H9 (cell line): ENCODE measurements around the gene DNAJC1. TPM values are rescaled to one million over a fixed set of nuclear protein-coding genes. Genes with fewer than 3 reads are reported as not detected.

Experiments
- DNase-seq: peaks from one replicate; pipeline ENCODE4 v3.0.0-alpha.2; 2017
- H2AFZ ChIP-seq: one replicate; pipeline ENCODE4 v1.6.1; 2013; ENCODE audit warnings: mild to moderate bottlenecking, low read length, control low read depth, moderate library complexity
- H2AK5ac ChIP-seq: 2 replicates; pipeline ENCODE4 v1.6.1; 2013; ENCODE audit warnings: low read length, control low read depth, mixed read lengths; ENCODE audit not compliant: insufficient read length
- H2BK120ac ChIP-seq: one replicate; pipeline ENCODE4 v1.6.1; 2013; ENCODE audit warnings: low read depth, mild to moderate bottlenecking, low read length, control low read depth, inconsistent platforms; ENCODE audit not compliant: poor library complexity, severe bottlenecking
- H2BK12ac ChIP-seq: 2 replicates; pipeline ENCODE4 v1.6.1; 2013; ENCODE audit warnings: low read length, control low read depth, mixed read lengths, low read depth; ENCODE audit not compliant: insufficient read length
- H2BK15ac ChIP-seq: 2 replicates; pipeline ENCODE4 v1.6.1; 2013; ENCODE audit warnings: low read depth, low read length, control low read depth
- H2BK20ac ChIP-seq: one replicate; pipeline ENCODE4 v1.6.1; 2013; ENCODE audit warnings: low read depth, mild to moderate bottlenecking, low read length, control low read depth, inconsistent platforms; ENCODE audit not compliant: poor library complexity, severe bottlenecking
- H2BK5ac ChIP-seq: 2 replicates; pipeline ENCODE4 v1.6.1; 2013; ENCODE audit warnings: low read length, control low read depth, mixed read lengths; ENCODE audit not compliant: insufficient read length
- H3K14ac ChIP-seq: 2 replicates; pipeline ENCODE4 v1.6.1; 2013; ENCODE audit warnings: low read length, control low read depth; ENCODE audit not compliant: insufficient read depth
- H3K18ac ChIP-seq: 2 replicates; pipeline ENCODE4 v1.6.1; 2013; ENCODE audit warnings: low read depth, mild to moderate bottlenecking, mixed read lengths, low read length, control low read depth; ENCODE audit not compliant: insufficient read length
- H3K23ac ChIP-seq: 2 replicates; pipeline ENCODE4 v1.6.1; 2013; ENCODE audit warnings: low read length, control low read depth, mixed read lengths, low read depth; ENCODE audit not compliant: insufficient read length
- H3K23me2 ChIP-seq: 2 replicates; pipeline ENCODE4 v1.6.1; 2013; ENCODE audit warnings: low read depth, mild to moderate bottlenecking, mixed read lengths, low read length, control low read depth; ENCODE audit not compliant: insufficient read length, poor library complexity, severe bottlenecking
- H3K27ac ChIP-seq: 2 replicates; pipeline ENCODE4 v1.5.1; 2013; ENCODE audit warnings: low read length, control low read depth, mixed read lengths, low read depth; ENCODE audit not compliant: insufficient read length
- H3K27me3 ChIP-seq: 2 replicates; pipeline ENCODE4 v1.6.1; 2013; ENCODE audit warnings: low read length, control low read depth, inconsistent platforms; ENCODE audit not compliant: insufficient read depth
- H3K4ac ChIP-seq: 2 replicates; pipeline ENCODE4 v1.6.1; 2013; ENCODE audit warnings: low read depth, mild to moderate bottlenecking, control low read depth, inconsistent platforms, low read length, moderate library complexity
- H3K4me1 ChIP-seq: 2 replicates; pipeline ENCODE4 v1.6.1; 2013; ENCODE audit warnings: low read length, control low read depth, inconsistent platforms; ENCODE audit not compliant: insufficient read depth
- H3K4me2 ChIP-seq: 2 replicates; pipeline ENCODE4 v1.6.1; 2013; ENCODE audit warnings: low read length, control low read depth, mixed read lengths; ENCODE audit not compliant: insufficient read length, insufficient read depth
- H3K56ac ChIP-seq: 2 replicates; pipeline ENCODE4 v1.6.1; 2013; ENCODE audit warnings: low read depth, mild to moderate bottlenecking, mixed read lengths, low read length, control low read depth; ENCODE audit not compliant: insufficient read length
- H3K79me1 ChIP-seq: 2 replicates; pipeline ENCODE4 v1.6.1; 2013; ENCODE audit warnings: low read depth, mild to moderate bottlenecking, moderate library complexity, low read length, control low read depth, inconsistent platforms; ENCODE audit not compliant: insufficient read depth, poor library complexity, severe bottlenecking
- H3K79me2 ChIP-seq: 2 replicates; pipeline ENCODE4 v1.6.1; 2013; ENCODE audit warnings: low read length, control low read depth, inconsistent platforms; ENCODE audit not compliant: insufficient read depth
- H3K9ac ChIP-seq: 2 replicates; pipeline ENCODE4 v1.6.1; 2013; ENCODE audit warnings: low read length, control low read depth, mixed read lengths; ENCODE audit not compliant: insufficient read length; ENCODE audit errors: extremely low read depth
- H3K9me3 ChIP-seq: one replicate; pipeline ENCODE4 v1.6.1; 2013; ENCODE audit warnings: low read depth, low read length, inconsistent platforms; ENCODE audit not compliant: control insufficient read depth
- H3T11ph ChIP-seq: one replicate; pipeline ENCODE4 v1.6.1; 2013; ENCODE audit warnings: mild to moderate bottlenecking, low read length, control low read depth, inconsistent platforms
- H4K20me1 ChIP-seq: one replicate; pipeline ENCODE4 v1.6.1; 2013; ENCODE audit not compliant: control insufficient read depth, insufficient read length, insufficient read depth
- H4K5ac ChIP-seq: 2 replicates; pipeline ENCODE4 v1.6.1; 2013; ENCODE audit warnings: low read depth, mild to moderate bottlenecking, mixed read lengths, low read length, control low read depth; ENCODE audit not compliant: insufficient read length
- H4K8ac ChIP-seq: replicated peaks from 2 replicates; pipeline ENCODE4 v1.6.1; 2013; ENCODE audit warnings: low read length, control low read depth, mixed read lengths, low read depth; ENCODE audit not compliant: insufficient read length
- H4K91ac ChIP-seq: 2 replicates; pipeline ENCODE4 v1.6.1; 2013; ENCODE audit warnings: low read depth, mild to moderate bottlenecking, moderate library complexity, mixed read lengths, low read length, control low read depth; ENCODE audit not compliant: insufficient read length
- H3K27ac Mint-ChIP-seq, 3 experiments: 2 replicates in 2 of 3; 3 replicates in 1 of 3; pipeline ENCODE4 v1.8.0; 2020 to 2021; ENCODE audit warnings: mixed read lengths in 3 of 3, mild to moderate bottlenecking in 1 of 3, moderate library complexity in 1 of 3
- H3K27me3 Mint-ChIP-seq: 2 replicates; pipeline ENCODE4 v1.8.0; 2021; ENCODE audit warnings: low read depth, mild to moderate bottlenecking, moderate library complexity, mixed read lengths
- H3K36me3 Mint-ChIP-seq, 3 experiments: 2 replicates in 2 of 3; 3 replicates in 1 of 3; pipeline ENCODE4 v1.8.0; 2020 to 2021; ENCODE audit warnings: low read depth in 3 of 3, mixed read lengths in 3 of 3; ENCODE audit not compliant: insufficient read depth in 1 of 3
- H3K4me1 Mint-ChIP-seq, 2 experiments: 2 replicates each; pipeline ENCODE4 v1.8.0; 2020; ENCODE audit warnings: mixed read lengths in 2 of 2
- H3K4me3 Mint-ChIP-seq, 2 experiments: 2 replicates in 1 of 2; 3 replicates in 1 of 2; pipeline ENCODE4 v1.8.0; 2020 to 2021; ENCODE audit warnings: mild to moderate bottlenecking in 2 of 2, mixed read lengths in 2 of 2, moderate library complexity in 1 of 2
- H3K9me3 Mint-ChIP-seq, 2 experiments: 2 replicates in 1 of 2; 3 replicates in 1 of 2; pipeline ENCODE4 v1.8.0; 2020; ENCODE audit warnings: mild to moderate bottlenecking in 2 of 2, mixed read lengths in 2 of 2, moderate library complexity in 1 of 2
- WGBS: extraction: QIAGEN DNeasy Blood & Tissue Kit; methylation state at CpG from one replicate; pipeline ENCODE4 v1.1.7; 2013; ENCODE audit warnings: missing lambda C conversion rate, low lambda C conversion rate, mixed read lengths; ENCODE audit not compliant: insufficient read length; ENCODE audit errors: extremely low coverage; 5-methylcytosine and 5-hydroxymethylcytosine counted together
- total RNA-seq: library from RNA; stranded (reverse); gene quantifications from 2 replicates; pipeline ENCODE4 v1.2.1, GENCODE V29; 2021
- TF ChIP-seq, protein P1 (sequence below): fragments of 200-600 bp; sonication (generic); conservative IDR thresholded peaks from 3 replicates; pipeline ENCODE4 v1.8.0; 2021; ENCODE audit warnings: antibody characterized with exemption, mild to moderate bottlenecking

Gene DNAJC1
- total RNA-seq, 1 experiment from 2014 or later: 11.2 TPM

GRCh38 chr10:21920633-21921032 lies 82.9 kb downstream of the DNAJC1 start:
- Histone ChIP-seq H2AFZ (no peak overlapping the region), H3K23me2 (no peaks in the 10 kb centered on the region), H2BK12ac (no peak overlapping the region), H4K8ac (no peak overlapping the region), H2BK15ac (no peak overlapping the region), H3K18ac (no peak overlapping the region), H3K4me1 (no peaks in the 10 kb centered on the region), H4K5ac (no peak overlapping the region), H3K23ac (no peak overlapping the region), H3K27ac (no peak overlapping the region), H3K4me2 (no peak overlapping the region), H4K91ac (no peak overlapping the region), H3K79me1 (no peaks in the 10 kb centered on the region), H2BK5ac (no peak overlapping the region), H3K27me3 (no peaks in the 10 kb centered on the region), H3T11ph (no peak overlapping the region), H2BK20ac (no peak overlapping the region), H3K79me2 (no peaks in the 10 kb centered on the region), H3K4ac (no peak overlapping the region), H3K56ac (no peak overlapping the region), H4K20me1 (no peaks in the 10 kb centered on the region), H2BK120ac (no peak overlapping the region), H2AK5ac (no peak overlapping the region), H3K9me3 (no peaks in the 10 kb centered on the region), H3K9ac (no peak overlapping the region), H3K14ac (no peak overlapping the region)
- Mint-ChIP-seq H3K36me3 (no peaks in the 10 kb centered on the region), H3K27me3 (no peaks in the 10 kb centered on the region), H3K27ac (no peak overlapping the region), H3K4me1 (peaks cover 5 to 29% of the 10 kb centered on the region in 2 experiments), H3K9me3 (no peaks in the 10 kb centered on the region), H3K4me3 (no peak overlapping the region)
- no CpG with 5 or more reads among the region's 3 CpGs for WGBS
- no peak for DNase-seq
- TF ChIP-seq, protein P1, sequence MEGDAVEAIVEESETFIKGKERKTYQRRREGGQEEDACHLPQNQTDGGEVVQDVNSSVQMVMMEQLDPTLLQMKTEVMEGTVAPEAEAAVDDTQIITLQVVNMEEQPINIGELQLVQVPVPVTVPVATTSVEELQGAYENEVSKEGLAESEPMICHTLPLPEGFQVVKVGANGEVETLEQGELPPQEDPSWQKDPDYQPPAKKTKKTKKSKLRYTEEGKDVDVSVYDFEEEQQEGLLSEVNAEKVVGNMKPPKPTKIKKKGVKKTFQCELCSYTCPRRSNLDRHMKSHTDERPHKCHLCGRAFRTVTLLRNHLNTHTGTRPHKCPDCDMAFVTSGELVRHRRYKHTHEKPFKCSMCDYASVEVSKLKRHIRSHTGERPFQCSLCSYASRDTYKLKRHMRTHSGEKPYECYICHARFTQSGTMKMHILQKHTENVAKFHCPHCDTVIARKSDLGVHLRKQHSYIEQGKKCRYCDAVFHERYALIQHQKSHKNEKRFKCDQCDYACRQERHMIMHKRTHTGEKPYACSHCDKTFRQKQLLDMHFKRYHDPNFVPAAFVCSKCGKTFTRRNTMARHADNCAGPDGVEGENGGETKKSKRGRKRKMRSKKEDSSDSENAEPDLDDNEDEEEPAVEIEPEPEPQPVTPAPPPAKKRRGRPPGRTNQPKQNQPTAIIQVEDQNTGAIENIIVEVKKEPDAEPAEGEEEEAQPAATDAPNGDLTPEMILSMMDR: no peak
